HG02943 (cell line): Measurements from ENCODE around the gene MARCHF2.

ENCODE experiments used
- ATAC-seq: cut with Tn5 transposase; IDR thresholded peaks from one replicate; pipeline ENCODE4 v1.9.1; 2021; ENCODE audit warnings: mild to moderate bottlenecking, low read depth, moderate library complexity; ENCODE audit not compliant: unreplicated experiment

MARCHF2 gene

DNA sequence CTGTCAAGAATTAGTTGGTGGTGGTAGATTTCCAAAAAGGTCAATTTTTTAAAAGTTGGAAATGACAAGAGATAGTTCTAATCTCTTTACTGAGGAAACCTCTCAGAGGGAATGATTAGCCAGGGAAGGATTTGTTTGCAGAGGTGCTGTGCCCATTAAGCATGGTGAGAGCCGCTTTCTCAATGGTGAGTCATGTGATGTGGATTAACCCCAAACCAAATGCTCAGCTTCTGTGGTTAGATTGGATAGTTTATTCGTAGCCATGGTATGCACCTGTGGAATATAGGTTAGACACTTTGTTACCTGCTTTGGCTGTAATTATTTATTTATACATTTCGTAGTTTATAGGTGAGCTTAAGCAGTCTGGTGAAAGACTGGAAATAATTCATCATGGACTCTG is 38.8 kb downstream of the MARCHF2 start:
- ATAC-seq, result no peak

DNA sequence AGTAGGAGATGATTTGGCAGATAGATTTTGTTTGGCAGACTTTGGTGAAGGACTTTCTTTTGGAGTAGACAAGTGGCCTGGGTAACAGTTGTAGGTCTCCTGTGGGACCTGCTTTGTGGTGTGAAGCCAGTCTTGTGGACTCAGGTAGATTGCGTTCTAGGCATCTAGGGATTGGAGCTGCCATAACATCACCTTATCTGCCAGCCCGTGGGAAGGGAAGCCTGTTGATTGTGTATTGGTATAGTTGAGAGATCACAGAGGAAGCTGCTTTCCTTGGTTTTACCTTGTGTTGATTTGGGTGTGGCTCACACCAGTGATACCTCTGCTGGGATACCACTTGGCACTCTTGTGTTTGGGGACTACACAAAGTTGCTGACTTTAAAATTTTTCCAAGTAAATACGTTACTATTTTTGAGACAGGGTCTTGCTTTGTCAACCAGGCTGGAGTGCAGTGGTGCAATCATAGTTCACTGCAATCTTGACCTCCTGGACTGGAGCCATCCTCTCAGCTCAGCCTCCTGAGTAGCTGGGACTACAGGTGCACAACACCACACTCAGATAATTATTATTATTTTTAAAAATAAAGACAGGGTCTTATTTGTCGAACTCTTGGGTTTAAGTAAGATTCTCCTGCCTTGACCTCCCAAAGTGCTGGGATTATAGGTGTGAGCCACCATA is 39.5 kb downstream of the MARCHF2 start:
- ATAC-seq, result no peak

DNA sequence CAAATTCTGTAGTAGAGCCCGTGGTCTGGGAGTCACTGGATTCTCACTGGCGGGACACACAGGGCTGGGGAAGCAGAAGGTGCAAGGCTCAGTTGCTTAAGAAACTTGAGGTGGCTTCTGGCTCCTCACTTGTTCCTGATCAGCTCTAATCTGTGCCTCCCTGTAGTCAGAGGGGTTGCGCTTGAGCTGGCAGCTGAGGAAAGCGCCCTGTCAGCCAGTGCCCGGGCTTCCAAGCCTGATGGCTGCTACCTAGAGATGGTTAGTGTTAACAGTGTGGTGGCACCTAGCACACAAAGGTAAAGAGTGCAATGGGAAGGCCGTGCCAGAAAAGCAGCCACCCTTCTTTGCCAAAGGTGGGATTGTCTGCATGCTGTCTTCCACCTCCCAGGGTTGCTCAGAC is 40.5 kb downstream of the MARCHF2 start:
- no peak for ATAC-seq

DNA sequence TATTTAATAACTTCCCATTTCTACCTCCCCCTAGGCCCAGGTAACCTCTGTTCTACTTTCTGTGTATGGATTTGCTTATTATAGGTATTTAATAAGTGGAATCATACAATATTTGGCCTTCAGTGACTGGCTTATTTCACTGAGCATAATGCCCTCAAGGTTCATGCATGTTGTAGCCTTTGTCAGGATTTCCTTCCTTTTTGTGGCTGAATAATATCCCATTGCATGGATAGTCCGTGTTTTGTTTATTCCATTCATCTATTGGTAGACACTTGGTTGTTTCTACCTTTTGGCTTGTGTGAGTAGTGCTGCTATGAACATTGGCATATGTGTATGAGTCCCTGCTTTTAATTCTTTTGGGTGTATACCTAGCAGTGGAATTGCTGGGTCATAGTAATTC is 41.1 kb downstream of the MARCHF2 start:
- ATAC-seq, result no peak

DNA sequence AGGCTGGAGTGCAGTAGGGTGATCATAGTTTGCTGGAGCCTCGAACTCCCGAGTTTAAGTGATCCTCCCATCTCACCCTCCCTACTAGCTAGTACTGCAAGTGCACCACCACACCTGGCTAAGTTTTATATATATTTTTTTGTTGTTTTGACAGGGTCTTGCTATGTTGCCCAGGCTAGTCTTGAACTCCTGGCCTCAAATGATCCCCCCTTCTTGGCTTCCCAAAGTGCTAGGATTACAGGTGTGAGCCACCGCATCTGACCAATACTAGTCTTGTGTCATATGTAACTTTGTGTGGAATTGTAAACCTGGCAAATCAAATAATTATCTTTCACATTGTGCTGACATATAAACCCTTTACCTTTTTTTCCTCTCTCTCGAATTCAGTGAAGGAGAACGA is 41.9 kb downstream of the MARCHF2 start:
- ATAC-seq, result no peak

DNA sequence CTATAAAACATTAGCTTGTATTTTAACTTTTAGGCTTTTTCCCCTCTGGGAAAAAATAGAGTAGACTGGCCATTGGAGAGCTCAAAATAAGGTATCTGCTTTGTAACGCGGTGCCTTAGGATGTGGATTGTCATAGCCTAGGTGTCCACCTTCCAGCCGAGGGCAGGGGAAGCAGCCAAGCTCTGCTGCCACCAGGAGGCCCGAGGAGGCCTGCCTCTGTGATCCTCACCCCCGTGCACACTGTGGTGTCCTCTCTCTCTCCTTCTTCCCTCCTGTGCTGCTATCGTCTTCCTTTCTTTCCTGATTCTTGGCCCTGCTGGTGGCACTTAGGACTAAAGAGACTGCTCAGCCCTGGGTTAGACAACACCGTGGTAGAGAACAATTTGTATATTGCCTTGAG is 43.0 kb downstream of the MARCHF2 start:
- ATAC-seq, result no peak

DNA sequence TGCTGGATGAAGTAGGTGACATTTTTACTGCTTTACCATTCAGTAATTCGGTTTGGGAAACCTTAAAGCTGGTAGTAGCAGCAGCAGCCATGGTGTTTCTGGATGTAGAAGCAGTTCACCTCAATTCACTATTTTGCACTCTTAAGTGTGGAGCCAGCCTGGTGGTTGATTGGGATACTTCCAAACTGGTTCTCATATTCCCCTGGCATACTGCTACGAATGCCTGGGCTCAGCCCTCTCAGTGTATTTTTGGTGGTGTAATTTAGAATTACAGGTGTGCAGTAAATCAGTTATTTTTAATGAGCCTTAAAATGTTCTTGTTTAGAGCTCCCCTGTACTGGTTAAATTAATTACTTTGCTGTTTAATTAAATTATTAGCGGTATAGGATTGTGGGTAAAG is 44.1 kb downstream of the MARCHF2 start:
- ATAC-seq, result no peak

DNA sequence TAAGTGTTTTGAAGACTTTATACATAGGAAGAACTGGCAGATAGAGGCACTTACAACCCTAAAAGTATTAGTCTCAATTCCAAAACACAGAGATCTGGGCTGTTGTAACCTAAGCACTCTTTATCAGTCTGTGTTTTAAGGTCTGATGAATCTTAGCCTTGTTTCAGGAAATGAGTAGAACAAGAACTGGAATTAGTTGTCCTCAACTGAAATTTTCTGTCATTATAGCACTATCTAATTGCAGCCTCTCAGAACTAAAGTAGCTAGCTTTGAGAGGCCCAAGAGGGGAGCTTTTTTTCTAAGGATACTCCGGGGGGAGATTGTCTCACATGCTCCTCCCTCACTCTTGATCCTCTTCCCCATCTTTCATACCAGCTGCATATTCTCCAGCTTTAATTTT is 44.7 kb downstream of the MARCHF2 start:
- ATAC-seq, result no peak

DNA sequence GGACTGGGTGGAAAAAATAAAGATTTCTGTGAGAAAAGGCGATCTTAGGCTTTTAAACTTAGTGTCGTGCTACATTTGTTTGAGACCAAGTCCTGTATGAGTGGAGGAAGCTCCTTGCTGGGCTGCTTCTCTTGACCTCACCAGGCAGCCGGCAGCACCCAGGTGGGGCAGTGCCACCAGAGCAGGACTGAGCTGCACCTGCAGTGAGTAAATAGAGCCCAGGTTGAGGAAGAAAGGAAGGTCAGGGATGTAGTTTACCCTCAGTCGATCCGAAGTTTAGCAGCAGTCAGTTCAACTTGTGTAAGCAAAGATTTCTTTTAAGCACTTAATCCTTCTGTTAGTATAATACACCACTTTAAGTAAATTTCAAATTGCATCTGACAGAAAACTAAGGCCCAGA is 45.3 kb downstream of the MARCHF2 start:
- no peak for ATAC-seq

DNA sequence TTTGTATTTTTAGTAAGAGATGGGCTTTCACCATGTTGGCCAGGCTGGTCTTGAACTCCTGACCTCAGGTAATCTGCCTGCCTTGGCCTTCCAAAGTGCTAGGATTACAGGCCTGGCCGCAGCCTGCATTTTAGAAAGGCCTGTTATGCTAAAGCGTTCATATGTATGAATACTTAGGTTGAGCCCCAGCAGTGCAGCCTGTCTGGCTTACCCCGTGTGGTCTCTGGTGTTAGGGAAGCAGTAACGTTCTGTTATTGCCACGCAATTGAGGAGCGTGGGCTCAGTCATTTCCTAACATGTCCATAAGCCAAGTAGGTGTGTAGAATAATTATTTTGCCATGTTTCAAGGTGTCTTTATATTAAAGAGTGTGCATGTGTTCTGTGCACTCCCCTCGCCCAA is 46.0 kb downstream of the MARCHF2 start:
- no peak for ATAC-seq

DNA sequence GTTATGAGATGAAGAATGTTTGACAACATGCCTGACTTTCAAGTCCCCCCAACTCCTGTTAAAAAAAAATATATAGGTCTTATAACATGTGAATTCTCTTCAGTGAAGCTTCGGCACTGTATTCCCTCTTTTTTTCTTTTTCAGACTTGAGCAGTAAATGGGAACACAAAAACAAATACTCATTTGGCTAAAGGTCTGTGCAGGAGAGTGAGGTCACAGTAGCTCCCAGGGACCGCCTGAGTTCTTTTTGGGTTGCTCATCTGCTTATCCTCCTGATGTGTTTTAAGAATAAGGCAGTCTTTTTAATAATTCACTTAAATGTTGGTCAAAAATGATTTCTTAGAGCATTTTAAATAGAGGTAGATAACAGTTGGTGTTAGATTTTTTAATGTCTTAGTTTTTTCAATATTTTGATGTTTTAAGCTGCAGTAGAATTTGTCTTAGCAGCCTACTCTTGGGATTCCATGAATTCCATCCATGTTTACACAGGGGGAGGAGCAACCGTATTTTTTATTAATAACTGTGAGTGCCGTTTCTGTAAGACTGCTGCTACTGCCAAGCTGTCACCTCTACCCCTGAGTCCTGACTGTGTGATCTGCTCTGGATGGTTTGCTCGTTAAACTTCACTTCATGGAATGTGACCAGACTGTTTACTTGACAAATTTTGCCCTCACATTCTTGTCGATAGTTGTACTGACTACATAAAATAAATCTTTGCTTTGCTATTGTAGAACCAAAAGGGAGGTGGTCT is 46.6 kb downstream of the MARCHF2 start:
- no peak for ATAC-seq

DNA sequence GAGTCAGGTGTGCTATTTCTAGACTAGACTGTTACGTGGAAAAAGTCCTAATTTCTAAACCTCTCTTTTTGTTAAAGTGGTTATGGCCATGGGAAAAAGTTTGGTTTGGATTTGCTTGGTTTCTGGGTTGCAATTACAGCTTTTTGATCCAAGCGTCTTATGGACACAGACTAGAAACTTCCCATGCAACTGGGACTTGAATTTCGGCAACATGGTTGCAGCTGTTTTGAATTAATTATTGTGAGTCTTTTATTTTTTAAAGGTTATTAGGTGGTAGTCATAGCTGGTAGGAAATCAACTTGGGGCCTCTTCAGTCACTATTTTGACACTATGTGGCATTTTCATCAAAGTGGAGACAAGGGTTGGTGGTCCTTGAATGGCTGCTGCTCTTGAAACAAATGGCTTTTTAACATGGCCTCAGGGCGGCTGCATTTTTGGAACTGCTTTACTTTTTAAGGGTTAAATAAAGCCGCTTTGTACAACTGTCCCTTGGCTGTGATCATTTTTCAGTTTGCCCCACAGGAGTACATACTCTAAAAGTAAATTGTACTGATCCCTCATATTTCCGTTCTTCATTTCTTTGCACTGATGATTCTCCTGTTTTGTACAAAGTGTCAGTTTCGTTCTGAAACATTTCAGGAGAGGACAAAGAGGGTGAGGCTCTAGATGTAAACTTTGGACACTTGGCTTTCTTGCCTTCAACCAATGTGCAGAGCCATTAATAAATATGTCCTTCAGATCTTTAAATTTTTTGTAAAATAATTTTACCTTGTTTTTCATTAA is 47.6 kb downstream of the MARCHF2 start:
- no peak for ATAC-seq

DNA sequence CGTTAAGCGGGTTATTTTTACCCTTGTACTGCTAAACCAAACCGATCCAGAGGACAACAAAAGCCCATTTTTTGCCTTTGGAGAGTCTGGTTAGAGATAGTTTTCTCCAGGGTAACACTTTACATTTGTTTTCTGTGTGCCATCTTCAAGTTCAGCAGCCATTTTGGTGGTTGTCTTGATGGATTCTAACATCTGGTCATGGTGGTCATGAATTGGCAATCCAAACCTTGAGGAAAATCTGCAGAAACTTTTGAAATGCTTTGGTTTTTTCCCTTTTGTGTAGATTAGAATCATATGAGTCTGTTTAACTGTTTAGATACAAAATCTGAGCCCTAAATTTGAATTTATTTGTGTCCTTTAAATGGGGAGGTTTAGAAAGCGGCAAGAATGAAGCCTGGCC is 48.3 kb downstream of the MARCHF2 start:
- no peak for ATAC-seq

DNA sequence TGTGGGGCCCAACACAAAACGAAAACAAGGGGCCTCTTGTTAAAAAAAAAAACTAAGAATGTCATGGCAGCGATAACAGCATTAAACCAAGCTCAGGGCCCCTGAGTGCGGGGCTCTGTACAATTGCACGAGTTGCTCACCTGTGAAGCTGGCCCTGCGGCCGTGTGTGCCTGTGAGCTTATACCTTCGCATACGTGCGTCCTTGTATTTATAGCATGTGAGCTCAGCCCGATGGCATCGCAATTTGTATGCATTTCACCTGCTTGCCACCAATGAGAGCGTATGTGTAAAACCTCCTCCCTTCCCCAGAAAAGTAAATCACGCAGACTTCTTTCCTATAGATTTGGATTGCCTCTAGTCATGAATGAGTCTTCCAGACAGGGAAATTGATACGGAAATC is 48.8 kb downstream of the MARCHF2 start:
- no peak for ATAC-seq

DNA sequence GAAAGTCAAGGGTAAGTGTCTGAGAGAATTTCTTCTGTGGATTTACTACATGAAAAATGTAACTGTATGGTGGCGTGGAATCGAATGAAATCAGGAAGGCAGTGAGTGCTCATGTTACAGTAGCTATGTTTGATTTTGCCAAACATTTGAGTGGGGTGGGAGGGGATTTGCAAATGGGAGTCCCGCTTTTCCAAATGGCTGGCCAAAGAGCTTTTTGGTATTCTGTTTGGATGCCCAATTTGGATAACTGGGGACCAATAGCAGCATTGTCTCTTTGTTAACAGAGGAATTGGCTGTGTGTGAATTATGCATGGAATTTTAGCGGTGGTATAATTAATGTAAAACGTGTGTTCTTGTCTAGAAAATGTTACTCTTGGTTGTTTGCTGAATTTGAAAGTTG is 49.5 kb downstream of the MARCHF2 start:
- ATAC-seq, result no peak

DNA sequence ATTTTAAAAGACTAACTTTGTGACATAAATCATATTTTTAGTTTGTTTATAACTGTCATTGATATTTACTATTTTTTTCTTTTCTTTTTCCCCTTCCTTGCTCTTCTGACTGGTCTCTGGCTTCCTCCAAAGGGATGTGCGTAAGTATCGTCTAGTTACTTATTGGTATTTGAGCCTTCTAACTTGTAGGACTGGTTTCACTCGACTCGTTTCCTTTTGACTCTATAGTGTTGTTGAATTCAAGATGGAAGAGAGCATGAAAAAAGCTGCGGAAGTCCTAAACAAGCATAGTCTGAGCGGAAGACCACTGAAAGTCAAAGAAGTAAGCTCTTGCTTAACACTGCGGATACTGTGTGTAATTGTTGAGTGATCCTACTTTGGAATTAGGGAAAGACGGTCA is 50.3 kb downstream of the MARCHF2 start:
- no peak for ATAC-seq

DNA sequence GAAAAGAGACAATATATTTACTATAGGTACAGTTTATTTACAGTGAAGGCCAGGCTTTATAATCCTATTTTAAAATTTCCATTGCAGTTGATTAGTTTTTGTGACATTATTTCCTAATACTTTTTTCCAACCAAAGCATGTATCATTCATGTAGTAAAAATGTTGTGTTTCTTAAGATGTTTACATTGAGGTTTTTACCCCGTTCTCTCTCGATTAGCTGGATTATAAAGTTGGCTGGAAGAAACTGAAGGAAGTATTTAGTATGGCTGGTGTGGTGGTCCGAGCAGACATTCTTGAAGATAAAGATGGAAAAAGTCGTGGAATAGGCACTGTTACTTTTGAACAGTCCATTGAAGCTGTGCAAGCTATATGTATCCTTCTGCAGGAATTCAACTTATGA is 52.9 kb downstream of the MARCHF2 start:
- ATAC-seq, result no peak

DNA sequence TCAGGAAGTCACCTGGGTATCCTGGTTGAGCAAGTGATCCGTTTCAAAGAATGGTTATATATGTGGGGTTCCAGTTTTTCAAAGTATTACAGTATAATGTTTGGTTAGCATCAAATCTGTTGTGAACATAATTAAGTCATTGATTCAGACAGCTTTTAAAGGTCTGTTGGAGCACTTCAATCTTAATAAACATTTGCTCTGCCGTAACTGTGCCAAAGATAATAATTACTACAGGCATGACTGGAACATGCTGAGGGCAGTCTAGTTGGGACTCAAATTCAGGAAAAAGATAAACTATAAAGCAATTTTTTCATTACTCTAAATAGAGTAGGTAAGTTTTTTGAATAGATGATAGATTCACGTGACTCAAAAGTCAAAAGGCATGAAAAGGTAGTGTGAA is 55.0 kb downstream of the MARCHF2 start:
- no peak for ATAC-seq

DNA sequence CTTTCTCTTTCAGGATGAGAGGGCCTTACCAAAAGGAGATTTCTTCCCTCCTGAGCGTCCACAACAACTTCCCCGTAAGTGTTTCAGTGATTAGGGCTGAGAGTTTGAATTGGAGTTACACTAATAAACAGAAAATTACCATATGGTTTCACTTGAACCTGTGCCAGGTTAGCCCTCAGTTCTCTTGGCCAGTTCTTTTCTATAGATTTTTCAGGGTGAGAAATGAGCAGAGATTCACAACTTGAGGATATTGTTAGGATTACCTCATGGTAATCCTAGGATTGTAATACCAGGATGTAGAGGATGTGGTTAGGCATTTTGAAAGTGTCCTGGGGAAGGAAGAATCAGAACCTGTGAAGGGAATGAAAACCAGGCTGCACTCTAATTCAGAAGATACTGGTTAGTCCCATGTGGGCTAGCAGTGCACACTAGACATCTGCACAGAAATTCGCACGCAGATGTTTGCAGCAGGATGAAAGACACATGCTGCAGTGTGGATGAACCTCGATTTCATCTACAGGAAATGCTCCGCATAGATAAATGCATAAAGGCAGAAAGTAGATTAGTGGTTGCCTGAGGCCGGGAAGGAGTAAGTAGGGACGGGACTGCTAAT is 55.8 kb downstream of the MARCHF2 start:
- no peak for ATAC-seq

DNA sequence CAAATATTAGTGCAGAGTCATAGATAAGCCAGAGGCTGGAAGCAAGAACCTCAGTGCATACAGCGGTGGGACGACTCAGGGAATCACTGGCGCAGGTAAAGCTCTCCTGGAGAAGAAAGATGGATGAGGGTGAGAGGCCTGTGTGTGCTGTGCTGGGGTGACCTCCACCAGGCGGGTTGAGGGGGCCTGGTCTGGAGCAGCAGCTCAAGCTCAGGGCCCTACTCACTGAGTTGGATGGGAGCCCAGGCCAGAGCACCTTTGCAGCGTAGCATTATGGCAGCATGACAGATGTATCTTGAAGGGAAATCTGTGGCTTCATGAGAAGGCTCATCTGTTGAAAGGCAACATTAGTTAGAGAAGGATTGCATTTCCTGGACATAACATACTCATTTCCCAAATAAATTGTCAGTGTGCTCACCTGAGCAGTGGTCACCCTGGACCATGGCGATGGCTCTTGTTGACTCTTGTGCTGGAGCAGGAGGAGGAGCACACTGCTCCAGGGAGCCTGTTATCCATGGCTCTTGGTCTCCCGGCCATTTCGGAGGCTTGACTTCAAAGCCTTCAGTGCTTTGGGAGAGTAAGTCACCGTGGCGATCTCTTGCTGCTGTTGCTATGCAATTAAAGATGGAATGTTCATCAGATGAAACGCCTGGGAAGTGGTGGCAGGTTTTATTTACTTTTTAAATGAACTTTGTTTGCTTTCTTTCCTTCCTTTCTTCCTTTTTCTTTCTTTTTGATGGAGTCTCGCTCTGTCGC is 56.7 kb downstream of the MARCHF2 start:
- no peak for ATAC-seq
